GM18519 (cell line): Measurements from ENCODE around the gene ANGPTL3.

ENCODE experiments used
- ATAC-seq: cut with Tn5 transposase; IDR thresholded peaks from one replicate; pipeline ENCODE4 v1.9.1; 2021; ENCODE audit warnings: mild to moderate bottlenecking, moderate library complexity; ENCODE audit not compliant: unreplicated experiment, low FRiP score

The ANGPTL3 gene

DNA sequence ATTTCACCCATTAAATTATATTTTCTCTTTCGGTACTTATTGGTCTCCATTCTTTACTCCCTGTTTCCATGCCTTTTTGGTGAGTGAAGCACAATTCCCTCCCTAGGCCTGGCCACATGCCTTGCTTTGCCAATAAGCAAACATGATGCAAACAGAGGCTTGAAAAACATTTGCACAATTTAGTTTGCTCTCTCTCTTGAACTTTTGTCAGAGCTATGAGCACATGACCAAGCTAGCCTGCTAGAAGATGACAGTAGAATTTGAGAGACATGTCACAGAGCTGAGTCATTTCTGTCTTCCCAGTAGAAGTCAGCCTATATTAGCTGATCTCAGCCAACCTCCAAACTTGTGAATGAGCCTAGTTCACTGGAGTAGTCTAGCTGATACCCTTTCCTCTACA lies 24.6 kb downstream of the ANGPTL3 start:
- peak; percentile 98 for ATAC-seq

DNA sequence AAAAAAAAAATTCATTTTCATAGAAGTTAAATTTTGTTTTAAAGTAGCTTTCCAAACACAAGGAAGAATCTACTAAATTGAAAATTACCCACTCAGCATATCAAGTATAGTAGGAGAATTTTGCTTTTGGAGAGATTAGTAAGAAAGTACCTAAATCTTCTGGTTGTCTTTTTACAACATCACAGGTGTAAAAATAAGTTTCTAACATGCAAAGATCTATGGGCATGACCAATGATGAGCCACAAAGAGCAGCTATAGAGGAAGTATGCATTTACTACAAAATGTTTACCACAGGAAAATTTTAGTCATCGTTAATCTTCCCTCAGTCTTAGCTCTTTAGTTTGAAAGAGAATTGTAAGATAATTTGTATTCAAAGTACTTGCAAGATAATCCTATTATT lies 28.1 kb downstream of the ANGPTL3 start:
- peak; percentile 43 for ATAC-seq

DNA sequence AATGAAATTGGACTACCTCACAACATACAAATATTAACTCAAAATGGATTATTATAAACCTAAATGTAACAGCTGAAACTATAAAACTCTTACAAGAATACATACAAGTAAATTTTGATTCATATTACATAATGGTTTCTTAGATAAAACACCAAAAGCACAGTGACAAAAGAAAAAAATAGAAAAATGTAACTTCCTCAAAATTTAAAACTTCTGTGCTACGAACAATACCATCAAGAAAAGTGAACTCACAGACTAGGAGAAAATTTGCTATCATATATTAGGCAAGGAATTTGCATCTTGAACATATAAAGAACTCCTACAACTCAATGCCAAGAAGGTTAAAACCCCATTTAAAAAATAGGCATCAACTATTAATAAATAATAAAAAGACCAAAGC lies 31.2 kb downstream of the ANGPTL3 start:
- ATAC-seq, result no peak

- no peak for ATAC-seq
Measured at GRCh38 chr1:62637392-62638105, 40.2 kb downstream of the ANGPTL3 start.

GRCh38 chr1:62643283-62643682 lies 46.0 kb downstream of the ANGPTL3 start:
- ATAC-seq, result no peak

- no peak for ATAC-seq
Measured at GRCh38 chr1:62652387-62652786, 55.1 kb downstream of the ANGPTL3 start.

- ATAC-seq, result no peak
Measured at GRCh38 chr1:62654744-62655143, 57.4 kb downstream of the ANGPTL3 start.
